HG02973 (cell line): Measurements from ENCODE around the gene CFAP100.

Experiments used
- ATAC-seq: cut with Tn5 transposase; IDR thresholded peaks from one replicate; pipeline ENCODE4 v1.9.1; 2021; ENCODE audit warnings: moderate library complexity; ENCODE audit not compliant: unreplicated experiment

CFAP100 gene

DNA sequence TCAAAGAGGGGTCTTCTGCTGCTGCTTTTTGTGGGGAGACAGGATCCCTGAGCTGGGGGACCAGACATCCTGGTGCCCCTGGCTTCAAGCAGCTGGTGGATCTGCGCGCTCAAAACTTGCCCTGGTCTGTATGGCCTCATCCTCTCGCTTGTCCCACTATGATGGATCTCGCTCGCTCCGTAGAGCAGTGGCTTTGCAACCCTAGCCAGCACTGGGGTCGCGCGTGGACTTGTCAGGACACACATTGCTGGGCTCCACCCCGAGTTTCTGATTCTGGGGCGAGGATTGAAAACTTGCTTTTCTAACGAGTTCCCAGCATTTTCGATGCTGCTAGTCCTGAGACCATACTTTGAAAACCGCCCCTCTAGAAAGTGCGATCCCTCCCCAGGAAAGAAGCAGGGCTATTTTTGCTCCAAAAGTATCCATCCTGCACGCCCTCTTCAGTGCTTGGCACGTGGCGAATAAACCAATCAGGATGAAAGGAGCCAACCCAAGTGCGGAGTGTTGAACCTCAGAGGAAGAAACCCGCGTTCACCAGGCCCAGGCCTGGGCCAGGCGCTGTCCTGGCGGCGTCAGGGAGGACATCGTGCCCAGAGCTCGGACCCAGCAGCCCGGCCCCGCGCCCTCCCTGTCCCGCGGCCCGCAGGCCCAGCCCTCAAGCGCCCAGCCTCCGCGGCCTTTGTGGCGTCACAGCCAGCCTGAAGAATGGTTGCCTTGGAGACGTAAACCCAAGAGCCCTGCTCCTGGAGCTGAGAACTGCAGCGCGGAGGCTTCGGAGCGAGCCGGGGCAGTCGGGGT, at the start of gene CFAP100:
TSS of gene CFAP100 (plus strand) at position 731 of the 798 bp plus-strand sequence. CDS start 1,092 bp downstream, outside the sequence.
- no peak for ATAC-seq

DNA sequence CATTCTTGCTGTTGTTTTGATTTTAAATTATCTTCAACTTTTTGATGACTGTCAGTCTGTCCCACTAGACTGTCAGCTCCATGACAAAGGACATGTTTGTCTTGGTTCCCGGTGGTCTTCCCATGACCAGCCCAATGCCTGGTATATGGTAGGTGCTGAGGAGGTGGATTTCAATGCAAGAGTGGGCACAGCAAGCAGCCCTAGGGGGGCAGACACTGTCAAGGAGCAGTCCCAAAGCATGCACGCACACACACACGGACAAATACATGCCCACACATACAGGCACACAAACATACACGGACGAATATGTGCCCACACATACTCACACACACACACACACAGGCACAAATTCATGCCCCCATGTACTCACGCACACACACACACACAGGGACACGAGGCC, 49.5 kb upstream of the CFAP100 start:
- ATAC-seq = no peak

DNA sequence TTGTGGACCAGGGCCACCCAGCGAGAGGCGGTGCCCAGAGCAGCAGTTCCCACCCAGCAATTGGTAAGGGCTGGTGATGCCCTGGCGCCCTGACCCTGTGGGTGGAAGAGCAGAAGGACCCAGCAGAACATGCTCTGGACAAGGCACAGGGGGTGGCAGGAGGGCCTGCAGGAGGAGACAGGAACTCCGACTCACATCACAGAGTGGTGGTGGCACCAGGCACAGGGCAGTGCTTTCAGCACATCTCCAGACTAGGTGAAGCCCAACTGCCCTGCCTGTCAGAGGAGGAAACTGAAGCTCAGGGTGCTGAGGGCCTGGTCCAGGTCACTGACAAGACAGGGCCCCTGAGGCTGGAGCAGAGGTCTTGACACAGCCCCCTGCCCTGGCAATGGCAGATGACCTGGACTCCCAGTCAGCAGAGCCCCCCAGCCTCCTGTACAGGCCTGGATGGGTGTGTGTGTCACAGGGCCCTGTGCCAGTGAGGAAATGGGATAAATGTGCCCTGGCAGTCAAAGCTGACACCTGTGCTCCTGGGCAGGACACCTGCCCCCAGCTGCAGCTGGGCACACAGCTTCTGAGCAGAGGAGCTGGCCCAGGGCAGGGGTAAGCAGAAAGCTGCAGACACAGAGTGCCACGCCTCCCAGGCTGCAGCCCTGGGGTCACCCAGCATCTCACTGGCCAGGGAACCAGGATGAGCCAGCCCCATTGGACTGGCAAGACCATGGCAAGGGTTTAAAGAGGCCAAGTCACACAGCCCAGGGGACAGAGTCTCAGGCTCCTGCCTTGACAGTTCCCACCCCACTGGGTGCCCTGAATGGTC, 48.9 kb upstream of the CFAP100 start:
- ATAC-seq = no peak

DNA sequence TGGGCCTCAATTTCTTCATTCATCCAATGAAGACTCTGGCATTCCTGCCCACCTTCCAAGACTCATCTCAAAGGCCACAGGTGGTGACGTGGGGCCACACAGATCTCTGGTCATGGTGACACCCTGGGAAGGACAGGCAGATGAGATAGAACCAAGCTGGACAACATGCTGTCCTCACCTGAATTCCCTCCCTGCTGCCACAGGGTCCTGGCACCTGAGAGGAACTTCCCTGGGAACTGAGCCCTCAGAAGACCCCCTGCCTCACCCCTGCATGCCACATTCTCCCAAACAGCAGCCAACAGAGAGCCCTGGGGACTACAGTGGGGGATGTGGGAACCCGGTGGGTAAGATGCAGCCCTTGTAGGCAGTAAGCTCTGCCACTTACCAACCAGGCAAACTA, 48.2 kb upstream of the CFAP100 start:
- ATAC-seq = no peak

DNA sequence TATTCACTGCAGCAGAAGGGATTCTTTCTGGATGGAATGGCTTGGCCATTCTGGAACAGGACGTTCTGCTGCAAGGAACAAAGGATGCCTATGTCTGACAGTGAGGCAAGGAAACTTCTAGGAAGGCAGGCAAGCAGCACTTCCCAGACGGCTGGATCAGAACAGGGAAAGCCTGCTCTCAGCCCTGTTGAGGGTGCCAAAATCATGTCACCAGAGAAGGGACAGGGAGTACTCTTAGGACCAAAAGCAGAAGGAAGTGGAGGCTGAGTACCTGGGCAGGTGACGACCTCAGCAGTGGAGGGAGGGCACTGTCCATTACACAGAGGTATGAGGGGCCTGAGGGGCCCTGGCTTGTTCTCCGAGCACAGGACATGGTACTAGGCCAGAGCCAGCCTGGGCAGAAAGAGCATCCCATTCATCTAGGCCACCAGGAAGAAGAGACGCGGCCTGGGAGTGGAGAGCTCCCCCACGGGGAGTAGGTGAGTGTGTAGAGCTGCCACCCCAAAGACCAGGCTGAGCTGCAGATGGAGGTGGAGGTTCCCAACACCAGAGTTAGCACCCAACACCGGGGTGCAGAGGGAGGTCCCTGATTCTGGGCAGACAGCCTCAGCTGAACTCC, 47.1 kb upstream of the CFAP100 start:
- ATAC-seq = no peak

DNA sequence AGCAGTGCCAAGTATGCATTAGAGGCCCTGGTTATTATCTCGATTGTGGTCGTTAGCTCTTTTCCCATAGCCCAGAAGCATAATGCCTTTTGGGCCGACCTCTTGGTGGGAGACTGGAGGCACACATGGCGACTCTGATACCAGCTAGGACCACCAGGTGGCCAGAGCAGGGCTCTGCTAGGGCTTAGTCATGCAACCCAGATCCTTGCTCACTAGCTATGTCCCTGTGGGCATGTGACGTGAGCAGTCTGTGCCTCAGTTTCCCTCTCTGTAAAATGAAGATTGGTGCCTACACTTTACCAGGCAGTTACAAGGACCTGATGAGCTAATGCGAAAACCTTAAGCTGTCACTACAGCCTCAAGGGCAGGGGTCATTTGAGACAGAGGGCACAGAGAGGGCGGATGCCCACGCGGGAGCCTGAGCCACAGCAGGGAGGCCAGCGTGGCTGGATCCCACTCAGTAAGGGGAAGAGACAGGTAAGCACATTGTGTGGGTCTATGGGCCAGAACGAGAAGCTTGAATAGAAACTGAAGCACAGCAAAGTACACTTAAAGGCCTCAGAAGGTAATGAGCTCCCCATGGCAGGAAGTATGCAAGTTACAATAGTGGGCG, 46.3 kb upstream of the CFAP100 start:
- no peak for ATAC-seq

DNA sequence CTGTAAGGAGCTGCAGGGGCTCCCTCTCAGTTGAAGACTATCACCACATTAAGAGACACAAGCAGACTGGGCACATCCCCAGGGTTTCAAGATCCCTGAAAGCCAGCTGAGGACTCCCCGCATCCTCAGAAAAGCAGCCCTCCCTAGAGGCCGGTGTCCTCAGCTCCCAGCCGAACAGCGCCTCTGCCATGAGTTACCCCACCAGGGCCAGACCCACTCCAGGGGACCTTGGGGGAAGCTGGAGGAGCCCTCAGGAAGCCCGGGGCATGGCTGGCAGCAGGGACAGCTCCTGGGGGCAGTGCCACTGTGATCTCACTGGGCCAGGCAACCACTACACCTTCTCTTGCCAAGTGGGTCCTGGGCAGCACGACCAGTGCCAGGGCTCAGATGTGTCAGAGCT, 45.6 kb upstream of the CFAP100 start:
- no peak for ATAC-seq

DNA sequence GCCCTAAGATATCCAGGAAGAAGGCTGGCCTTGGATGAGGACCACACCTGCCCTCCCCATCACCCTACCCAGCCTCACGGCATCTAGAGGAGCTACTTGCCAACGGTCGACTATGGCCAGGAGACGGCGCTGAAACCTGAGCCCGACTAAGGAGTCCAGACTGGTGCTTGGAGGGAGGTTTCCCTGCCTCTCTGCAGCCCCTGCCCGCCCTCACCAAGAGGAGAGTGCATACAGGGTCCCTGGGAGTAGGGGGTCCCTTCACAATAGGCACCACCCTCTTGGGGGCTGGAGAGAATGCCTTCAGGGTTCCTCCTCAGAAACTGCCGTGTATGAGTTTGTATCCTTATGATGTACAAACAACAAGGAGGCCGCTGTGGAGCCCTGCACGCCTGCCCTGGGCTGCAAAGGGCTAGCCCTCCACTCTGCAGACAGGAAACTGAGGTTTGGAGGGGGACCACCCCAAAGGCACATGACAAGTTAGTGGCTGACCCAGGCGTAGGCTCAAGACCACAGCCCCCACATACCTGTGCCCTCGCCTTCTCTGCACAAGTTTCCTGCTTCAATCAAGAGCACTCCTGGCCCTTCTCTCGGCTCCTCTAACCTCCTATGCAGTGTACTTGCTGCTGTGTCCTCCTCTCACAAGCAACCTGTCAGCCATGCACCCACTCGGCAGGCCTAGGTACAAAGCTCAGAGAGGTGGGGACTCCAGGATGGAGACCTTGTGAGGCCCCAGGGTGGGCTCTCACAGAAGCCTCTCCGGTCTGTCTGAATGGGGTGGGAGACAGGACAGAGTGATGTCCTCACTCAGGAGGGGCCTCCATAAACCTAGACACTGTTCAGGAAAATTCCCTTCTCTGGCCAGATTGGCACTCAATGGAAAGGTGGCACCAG, 44.9 kb upstream of the CFAP100 start:
- no peak for ATAC-seq

DNA sequence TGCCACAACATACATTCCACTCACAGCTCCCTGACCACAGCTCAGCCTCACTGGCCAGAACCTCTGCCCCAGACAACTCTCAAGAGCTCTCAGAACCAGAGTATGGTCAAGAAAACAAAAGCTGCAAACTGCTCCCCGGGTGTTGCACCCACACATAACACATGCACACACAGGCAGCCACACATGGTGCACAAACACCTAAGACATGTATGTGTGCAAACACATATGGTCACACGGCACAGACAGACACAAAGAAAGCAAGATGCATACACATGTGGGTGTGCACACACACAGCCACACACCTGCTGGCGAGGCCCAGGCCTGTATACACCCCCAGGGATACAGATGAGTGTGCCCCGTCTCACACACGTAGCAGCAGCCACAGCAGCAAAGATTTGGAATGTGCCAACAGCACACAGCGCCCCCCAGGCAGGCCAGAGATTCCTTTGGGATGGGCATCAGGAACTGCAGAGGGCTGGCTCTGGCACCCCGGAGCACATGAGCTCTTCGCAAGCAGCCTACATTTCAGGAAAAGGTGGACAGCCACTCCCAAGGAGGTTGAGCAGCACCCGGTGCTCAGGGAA, 44.1 kb upstream of the CFAP100 start:
- ATAC-seq = no peak

DNA sequence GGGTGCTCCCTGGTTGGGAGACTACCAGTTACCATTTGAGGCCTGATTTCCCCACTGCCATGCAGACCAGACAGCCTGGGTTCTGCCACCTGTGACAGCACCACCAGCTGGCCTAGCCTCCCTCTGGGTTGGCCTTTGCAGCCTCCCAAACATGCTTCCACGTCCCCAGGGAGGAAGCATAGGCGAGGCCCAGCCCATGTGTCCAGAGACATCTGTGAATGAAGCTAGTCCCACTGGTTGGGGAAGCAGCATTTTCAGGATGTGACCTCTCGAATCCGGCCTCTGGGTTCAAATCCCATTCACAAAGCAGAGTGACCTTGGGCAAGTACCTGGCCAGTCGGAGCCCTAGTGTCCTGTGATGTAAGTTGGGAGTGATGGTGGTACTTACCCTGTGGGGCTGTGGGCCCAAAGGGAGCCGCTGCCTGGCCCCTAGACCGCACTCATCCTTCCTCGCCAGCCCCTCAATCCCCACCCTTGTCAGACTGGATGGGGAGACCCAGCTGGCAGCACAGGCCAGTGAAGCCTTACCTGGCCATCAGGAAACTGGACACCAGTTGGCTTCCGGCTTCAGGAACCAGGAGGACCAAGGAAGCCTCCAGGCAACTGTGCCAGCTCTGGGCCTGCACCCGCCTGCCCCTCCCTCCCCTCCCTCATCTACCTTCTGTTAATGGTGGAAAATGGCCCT, 43.5 kb upstream of the CFAP100 start:
- ATAC-seq = no peak

DNA sequence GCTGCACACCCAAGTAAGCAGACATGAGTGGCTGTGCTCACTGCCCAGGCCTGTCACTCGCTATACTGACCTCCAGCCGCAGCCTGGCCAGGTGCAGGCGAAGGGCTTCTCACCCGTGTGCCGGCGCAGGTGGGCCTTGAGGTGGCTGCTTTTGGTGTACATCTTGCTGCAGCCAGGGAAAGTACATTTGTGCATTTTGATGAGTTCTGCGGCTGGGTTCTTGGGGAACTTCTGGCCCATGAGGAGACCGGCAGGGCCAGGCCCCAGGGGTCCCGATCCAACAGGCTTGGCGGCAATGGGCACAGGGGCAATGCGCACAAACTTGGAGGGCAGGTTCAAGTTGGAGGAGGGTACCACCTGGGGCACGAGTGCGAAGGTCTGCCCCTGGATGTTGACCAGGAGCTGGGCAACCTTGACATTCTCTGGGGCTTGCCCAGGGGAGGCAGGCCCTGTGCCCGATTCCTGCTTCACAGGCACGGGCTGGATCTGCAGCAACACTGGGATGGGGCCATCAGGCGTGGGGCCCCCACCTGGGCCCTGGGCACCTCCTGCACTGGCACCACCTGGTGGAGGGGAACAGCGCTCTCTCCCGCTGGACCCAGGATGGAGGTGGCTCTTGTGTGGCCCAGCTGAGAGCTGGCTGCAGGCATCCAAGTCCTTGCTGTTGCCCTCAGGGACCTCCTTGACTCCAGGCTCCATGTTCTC, 42.8 kb upstream of the CFAP100 start:
- no peak for ATAC-seq

DNA sequence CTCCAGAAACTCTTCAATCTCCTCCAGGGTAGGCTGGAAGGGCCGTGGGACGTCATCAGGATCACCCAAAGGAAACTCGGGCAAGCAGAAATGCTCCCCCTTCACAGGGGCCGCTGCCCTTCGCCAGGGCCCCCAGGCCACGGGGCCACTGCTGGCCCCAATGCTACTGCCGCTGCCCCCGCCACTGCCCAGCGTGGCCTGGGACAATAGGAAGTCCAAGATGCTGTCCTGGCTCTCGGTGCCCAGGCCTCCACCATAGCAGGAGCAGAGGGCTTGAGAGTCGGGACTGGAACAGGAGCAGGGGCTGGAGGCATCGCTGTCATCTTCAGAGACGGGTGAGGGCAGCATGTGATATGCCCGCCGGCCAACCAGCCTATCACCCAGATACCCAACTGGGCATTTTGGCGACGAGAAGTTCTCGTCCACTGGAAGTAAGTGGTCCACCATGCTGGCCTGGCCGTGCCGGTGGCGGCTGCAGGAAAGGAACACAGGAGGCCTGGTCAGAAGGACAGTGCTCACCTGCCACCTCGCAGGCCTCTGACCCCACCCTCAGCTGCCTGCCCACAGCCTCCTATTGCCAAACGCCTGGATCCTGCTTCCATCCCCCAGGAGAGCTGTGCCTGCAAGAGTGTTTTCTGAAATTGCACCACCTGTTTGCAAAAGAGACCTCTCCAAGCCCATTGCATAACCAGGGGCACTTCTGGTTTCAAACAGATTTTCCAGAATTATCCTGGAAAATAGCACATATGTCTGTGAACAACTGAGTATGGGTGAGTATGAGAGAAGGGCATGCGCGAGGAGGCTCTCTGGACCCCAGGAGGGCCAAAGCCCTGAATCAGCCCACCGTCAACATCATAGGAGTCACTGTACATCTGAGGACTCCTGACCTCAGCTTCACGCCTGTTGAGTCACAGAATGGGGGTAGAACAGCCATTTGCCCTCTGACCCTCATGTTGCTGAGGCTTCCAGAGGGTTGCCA, 41.9 kb upstream of the CFAP100 start:
- no peak for ATAC-seq

DNA sequence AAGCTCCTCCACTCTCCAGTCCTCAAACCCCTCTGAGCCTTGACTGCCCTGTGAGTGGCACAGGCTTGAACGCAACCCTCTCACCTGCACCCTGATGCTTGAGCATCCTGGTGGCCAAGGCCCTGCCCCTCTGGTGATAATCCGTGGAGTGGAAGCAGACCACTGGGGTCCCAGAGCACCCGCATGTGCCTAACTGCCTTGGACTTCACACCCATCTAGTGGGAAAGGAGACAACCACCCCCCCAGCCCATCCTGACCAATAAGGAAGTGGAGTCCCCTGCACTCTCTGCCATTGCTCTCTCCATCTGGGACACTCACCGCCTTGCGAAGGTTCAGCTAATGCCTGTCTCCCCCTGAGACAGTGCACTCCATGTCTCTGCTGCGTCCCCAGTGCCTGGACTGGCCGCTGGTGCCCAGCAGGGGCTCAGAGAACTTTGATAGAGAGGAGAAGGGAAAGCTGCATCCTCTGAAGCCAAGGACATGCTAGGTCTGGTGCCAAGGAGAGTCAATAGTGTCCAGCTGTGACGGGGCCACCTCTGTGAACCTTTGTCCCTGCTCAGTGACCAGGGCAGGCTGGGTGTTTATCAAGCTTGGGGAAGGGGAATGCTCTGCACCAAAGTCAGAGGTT, 40.9 kb upstream of the CFAP100 start:
- ATAC-seq = no peak

DNA sequence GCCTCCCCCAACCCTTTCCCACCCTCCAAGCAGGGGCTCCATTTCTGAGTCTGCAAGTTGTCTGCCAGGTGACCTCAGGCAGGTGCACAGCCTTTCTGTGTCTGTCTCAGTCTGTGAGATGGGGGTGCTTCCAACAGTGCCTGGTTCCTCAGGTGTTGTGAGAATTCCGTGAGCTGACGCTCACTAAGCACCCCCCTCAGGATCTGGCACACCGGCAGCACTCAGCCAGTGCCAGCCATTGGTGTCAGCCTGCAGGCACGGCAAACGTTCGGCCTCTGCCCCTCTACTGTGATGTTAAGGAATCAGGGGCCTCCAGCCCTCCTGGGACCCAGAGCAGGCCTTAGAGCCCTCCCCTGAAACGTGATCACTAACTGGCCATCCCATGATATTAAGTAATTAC, 39.9 kb upstream of the CFAP100 start:
- no peak for ATAC-seq

DNA sequence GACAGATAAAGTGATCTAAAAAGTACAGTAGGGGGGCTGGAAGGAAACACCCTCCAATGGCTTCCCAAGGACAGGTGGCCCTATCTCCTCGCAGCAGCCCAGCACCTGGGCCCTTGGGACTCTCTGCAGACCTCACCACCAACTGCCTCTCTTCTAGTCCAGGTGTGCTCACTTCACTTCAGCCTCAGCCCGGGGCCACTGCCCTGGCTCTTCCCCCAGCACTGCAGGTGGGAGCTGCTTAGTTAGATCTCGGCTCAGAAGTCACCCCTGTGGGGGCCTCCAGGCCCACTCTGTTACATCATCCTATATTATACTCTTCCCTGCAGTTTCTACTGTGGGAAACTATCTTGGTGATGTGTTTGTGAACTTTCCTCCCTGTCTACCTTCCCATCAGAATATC, 39.5 kb upstream of the CFAP100 start:
- no peak for ATAC-seq

DNA sequence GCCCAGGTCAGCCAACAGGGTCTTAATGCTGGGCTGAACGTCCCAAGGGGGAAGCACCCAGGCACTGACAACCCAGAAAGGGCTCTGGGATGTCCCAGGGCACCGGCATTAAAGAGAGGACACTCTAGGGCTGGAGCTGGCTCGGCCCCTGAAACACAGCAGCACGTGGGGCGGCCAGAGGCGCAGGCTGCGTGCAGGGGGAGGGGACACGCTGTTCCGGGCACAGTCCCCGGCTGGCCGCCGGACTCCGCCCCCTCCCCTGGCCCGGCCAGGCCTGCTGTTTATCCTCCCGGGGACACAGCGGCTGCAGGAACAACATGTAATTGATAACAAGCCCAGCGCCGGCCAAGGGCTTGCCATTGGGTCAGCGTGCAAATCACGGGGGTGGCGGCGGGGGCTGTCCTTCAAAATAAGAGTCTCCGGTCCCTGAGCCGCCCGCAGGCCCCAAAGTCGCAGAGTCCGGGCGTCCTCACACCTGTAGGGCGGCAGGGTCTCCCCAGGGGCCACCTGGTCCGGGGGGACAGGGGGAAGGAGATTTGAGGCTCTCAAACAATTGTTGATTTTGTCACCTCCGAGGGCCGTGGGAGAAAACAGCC, 38.8 kb upstream of the CFAP100 start:
- no peak for ATAC-seq
